ENCODE data around the gene CACNA1C. TPM values are rescaled to one million over a fixed set of nuclear protein-coding genes. Genes with fewer than 3 reads are reported as not detected.

CACNA1C gene
- total and polyA plus RNA-seq, 2 of the 4 experiments (the other 2 are of a cell fraction) = 1.6 to 2.6 TPM

DNA sequence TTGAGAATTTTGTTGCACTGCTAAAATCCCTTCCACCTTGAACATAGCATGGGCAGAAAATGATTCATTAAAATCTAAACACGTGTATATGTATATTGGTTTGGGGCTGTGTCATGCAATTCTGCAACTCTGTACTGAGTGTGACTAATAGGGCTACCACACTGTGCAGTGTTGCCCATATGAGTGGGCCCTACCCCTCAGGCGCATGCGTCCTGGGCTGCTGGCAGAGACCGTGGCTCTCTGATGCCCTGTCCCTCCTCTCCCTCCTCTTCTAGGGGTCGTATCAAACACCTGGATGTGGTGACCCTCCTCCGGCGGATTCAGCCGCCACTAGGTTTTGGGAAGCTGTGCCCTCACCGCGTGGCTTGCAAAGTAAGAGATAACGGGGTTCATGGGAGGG is 613.6 kb downstream of the CACNA1C start:
- no peaks in the 10 kb centered on the region for H3K27me3 ChIP-seq (ENCODE audit: control insufficient read depth, insufficient read depth, low read length)
- H3K9ac ChIP-seq (ENCODE audit: low read depth, low read length) = no peak overlapping the region
- no peak overlapping the region for H2BK120ac ChIP-seq (ENCODE audit: low read depth, low read length)
- TF ChIP-seq RFX5 (IDR thresholded peaks at IDR 0.05; ENCODE audit: low read depth, low read length) (no peak), BHLHE40 (IDR thresholded peaks at IDR 0.05; ENCODE audit: low read depth, low read length) (0 out of 2 replicates have a peak, but pooled peaks have one; percentile 36), POLR2A (IDR thresholded peaks at IDR 0.05; ENCODE audit: low read depth, low read length) (no peak), SMC3 (IDR thresholded peaks at IDR 0.05; ENCODE audit: low read depth, low read length) (no peak), RAD21 (IDR thresholded peaks at IDR 0.05; ENCODE audit: low read length) (no peak), MAFK (IDR thresholded peaks at IDR 0.05; ENCODE audit: low read depth, low read length) (no peak), NFE2L2 (IDR thresholded peaks at IDR 0.05; ENCODE audit: low read depth, low read length) (no peak), MXI1 (IDR thresholded peaks at IDR 0.05; ENCODE audit: borderline replicate concordance, low read depth, low read length) (no peak), CHD1 (IDR thresholded peaks at IDR 0.05; ENCODE audit: low read depth, low read length) (no peak), MAZ (IDR thresholded peaks at IDR 0.05; ENCODE audit: borderline replicate concordance, low read depth, low read length) (no peak), CEBPB (IDR thresholded peaks at IDR 0.05; ENCODE audit: low read depth, low read length) (peak; percentile 19; the same call in 1 of the 2 replicates), FOS (IDR thresholded peaks at IDR 0.05; ENCODE audit: low read depth, low read length) (no peak), RCOR1 (IDR thresholded peaks at IDR 0.05; ENCODE audit: insufficient replicate concordance, low read length) (no peak)
- TF ChIP-seq, protein P1, sequence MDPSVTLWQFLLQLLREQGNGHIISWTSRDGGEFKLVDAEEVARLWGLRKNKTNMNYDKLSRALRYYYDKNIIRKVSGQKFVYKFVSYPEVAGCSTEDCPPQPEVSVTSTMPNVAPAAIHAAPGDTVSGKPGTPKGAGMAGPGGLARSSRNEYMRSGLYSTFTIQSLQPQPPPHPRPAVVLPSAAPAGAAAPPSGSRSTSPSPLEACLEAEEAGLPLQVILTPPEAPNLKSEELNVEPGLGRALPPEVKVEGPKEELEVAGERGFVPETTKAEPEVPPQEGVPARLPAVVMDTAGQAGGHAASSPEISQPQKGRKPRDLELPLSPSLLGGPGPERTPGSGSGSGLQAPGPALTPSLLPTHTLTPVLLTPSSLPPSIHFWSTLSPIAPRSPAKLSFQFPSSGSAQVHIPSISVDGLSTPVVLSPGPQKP (IDR thresholded peaks at IDR 0.05; ENCODE audit: borderline replicate concordance, low read depth, low read length) = no peak
- TF ChIP-seq, protein P2, sequence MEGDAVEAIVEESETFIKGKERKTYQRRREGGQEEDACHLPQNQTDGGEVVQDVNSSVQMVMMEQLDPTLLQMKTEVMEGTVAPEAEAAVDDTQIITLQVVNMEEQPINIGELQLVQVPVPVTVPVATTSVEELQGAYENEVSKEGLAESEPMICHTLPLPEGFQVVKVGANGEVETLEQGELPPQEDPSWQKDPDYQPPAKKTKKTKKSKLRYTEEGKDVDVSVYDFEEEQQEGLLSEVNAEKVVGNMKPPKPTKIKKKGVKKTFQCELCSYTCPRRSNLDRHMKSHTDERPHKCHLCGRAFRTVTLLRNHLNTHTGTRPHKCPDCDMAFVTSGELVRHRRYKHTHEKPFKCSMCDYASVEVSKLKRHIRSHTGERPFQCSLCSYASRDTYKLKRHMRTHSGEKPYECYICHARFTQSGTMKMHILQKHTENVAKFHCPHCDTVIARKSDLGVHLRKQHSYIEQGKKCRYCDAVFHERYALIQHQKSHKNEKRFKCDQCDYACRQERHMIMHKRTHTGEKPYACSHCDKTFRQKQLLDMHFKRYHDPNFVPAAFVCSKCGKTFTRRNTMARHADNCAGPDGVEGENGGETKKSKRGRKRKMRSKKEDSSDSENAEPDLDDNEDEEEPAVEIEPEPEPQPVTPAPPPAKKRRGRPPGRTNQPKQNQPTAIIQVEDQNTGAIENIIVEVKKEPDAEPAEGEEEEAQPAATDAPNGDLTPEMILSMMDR (conservative IDR thresholded peaks at IDR 0.05; ENCODE audit: low read depth, low read length) = no peak
- TF ChIP-seq, protein P3, sequence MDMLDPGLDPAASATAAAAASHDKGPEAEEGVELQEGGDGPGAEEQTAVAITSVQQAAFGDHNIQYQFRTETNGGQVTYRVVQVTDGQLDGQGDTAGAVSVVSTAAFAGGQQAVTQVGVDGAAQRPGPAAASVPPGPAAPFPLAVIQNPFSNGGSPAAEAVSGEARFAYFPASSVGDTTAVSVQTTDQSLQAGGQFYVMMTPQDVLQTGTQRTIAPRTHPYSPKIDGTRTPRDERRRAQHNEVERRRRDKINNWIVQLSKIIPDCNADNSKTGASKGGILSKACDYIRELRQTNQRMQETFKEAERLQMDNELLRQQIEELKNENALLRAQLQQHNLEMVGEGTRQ (IDR thresholded peaks at IDR 0.05; ENCODE audit: low read depth, low read length) = no peak
- no peak overlapping the region for H2BK5ac ChIP-seq (ENCODE audit: low read depth, low read length, poor library complexity, severe bottlenecking)
- no CpG with 5 or more reads among the region's 11 CpGs for WGBS, 2 experiments (ENCODE audit: extremely low coverage in 2 of 2, insufficient read length in 1 of 2)
- no peak overlapping the region for H3K4me3 ChIP-seq (ENCODE audit: insufficient read depth, low read depth, low read length)
- H3K36me3 ChIP-seq (ENCODE audit: control insufficient read depth, insufficient read depth, low read length) = peaks cover 28% of the 10 kb centered on the region
- DNase-seq (peak; percentile 54), ATAC-seq (ENCODE audit: low read depth) (peak; percentile 85)
- no peak overlapping the region for H3K27ac ChIP-seq (ENCODE audit: insufficient read depth, low read length)
- no peak overlapping the region for H3K4ac ChIP-seq (ENCODE audit: low read depth, low read length)
- no peaks in the 10 kb centered on the region for H4K20me1 ChIP-seq (ENCODE audit: insufficient read depth, low read length)
- no peak overlapping the region for H3K14ac ChIP-seq (replicated peaks; ENCODE audit: low read depth, low read length)
- dilution Hi-C loops (cut with HindIII; ENCODE audit: low sequenced_read_pairs, unreplicated experiment) = no loop called here
- in situ Hi-C loops (cut with MboI; ENCODE audit: low sequenced_read_pairs) = no loop called here
- H2BK20ac ChIP-seq (ENCODE audit: low read depth, low read length) = no peak overlapping the region
- H2BK15ac ChIP-seq (ENCODE audit: low read depth, low read length) = no peak overlapping the region
- no peaks in the 10 kb centered on the region for H3K79me1 ChIP-seq (ENCODE audit: low read depth in 1 of 2, low read length in 2 of 2)
- intact Hi-C loops (cut with micrococcal nuclease) = no loop called here
- H3K56ac ChIP-seq (ENCODE audit: extremely low read depth, insufficient read depth, low read length) = no peak overlapping the region
- no peak overlapping the region for H3K18ac ChIP-seq (ENCODE audit: low read depth, low read length)
- ChIA-PET CTCF (no interaction called here), POLR2A (ENCODE audit: unreplicated experiment) (no interaction called here)
- no peak overlapping the region for H3K23ac ChIP-seq (ENCODE audit: low read depth, low read length)
- peak overlapping the region; percentile 76 for H2AK9ac ChIP-seq (replicated peaks; ENCODE audit: low read depth, low read length, poor library complexity)
- H3K4me2 ChIP-seq (ENCODE audit: low read depth, low read length) = no peak overlapping the region
- peaks cover 4% of the 10 kb centered on the region; the same call in 1 of the 2 replicates for H3K9me1 ChIP-seq (ENCODE audit: insufficient read depth, low read length)
- H2AK5ac ChIP-seq (ENCODE audit: low read depth, low read length) = no peak overlapping the region
- no peak overlapping the region for H2AFZ ChIP-seq (replicated peaks; ENCODE audit: low read length, poor library complexity)
- no peak overlapping the region for H4K8ac ChIP-seq (ENCODE audit: low read depth in 2 of 2, low read length in 2 of 2)
- no peak overlapping the region for H4K5ac ChIP-seq (ENCODE audit: low read depth, low read length)
- H4K91ac ChIP-seq (ENCODE audit: insufficient read depth, low read depth, low read length) = no peak overlapping the region
- no peaks in the 10 kb centered on the region for H3K9me3 ChIP-seq (ENCODE audit: control insufficient read depth, insufficient read depth, low read length)
- BruUV-seq (replicated peaks) = no TSS peak
- no peaks in the 10 kb centered on the region for H3K4me1 ChIP-seq (ENCODE audit: control insufficient read depth, insufficient read depth, low read length)

Measured in IMR-90 (cell line).